ENCODE measurements around the gene RTF2.

- TF ChIP-seq CTCF (conservative IDR thresholded peaks at IDR 0.05) = peak; percentile 69
- TF ChIP-seq ZFX (IDR thresholded peaks at IDR 0.05) = no peak
Observed at GRCh38 chr20:56504373-56505005, 36.1 kb downstream of the RTF2 start.

Measured in C4-2B (cell line).